GM18868 (cell line): ENCODE measurements around the gene FOXL1.

ENCODE experiments used
- ATAC-seq: cut with Tn5 transposase; IDR thresholded peaks from one replicate; pipeline ENCODE4 v1.9.1; 2021; ENCODE audit warnings: mild to moderate bottlenecking, moderate library complexity; ENCODE audit not compliant: unreplicated experiment

The FOXL1 gene

GRCh38 chr16:86547286-86547685, 31.1 kb upstream of the FOXL1 start:
- ATAC-seq: no peak

- ATAC-seq: no peak
These were observed 29.1 kb upstream of the FOXL1 start for GRCh38 chr16:86549076-86549892.

GRCh38 chr16:86549893-86550190, 28.5 kb upstream of the FOXL1 start:
- no peak for ATAC-seq

GRCh38 chr16:86550281-86550680, 28.1 kb upstream of the FOXL1 start:
- no peak for ATAC-seq

- no peak for ATAC-seq
These were observed 25.0 kb upstream of the FOXL1 start for GRCh38 chr16:86553356-86553755.

GRCh38 chr16:86554599-86554916, 23.8 kb upstream of the FOXL1 start:
- no peak for ATAC-seq

- ATAC-seq: peak; percentile 87
These were observed 23.2 kb upstream of the FOXL1 start, which contains the start of gene MTHFSD for GRCh38 chr16:86554917-86555703. MTHFSD (minus strand) TSS chr16:86555235; CDS start chr16:86555184, 51 bp downstream.

GRCh38 chr16:86555704-86556075, 22.7 kb upstream of the FOXL1 start:
- ATAC-seq: no peak

- ATAC-seq: no peak
These were observed 21.8 kb upstream of the FOXL1 start for GRCh38 chr16:86556576-86556975.

- no peak for ATAC-seq
These were observed 20.8 kb upstream of the FOXL1 start for GRCh38 chr16:86557587-86557986.

- ATAC-seq: no peak
These were observed 19.8 kb upstream of the FOXL1 start for GRCh38 chr16:86558355-86559193.

- no peak for ATAC-seq
These were observed 18.5 kb upstream of the FOXL1 start for GRCh38 chr16:86559802-86560305.

- ATAC-seq: no peak
These were observed 16.0 kb upstream of the FOXL1 start for GRCh38 chr16:86562356-86562755.

GRCh38 chr16:86563469-86564345, 14.6 kb upstream of the FOXL1 start:
- peak; percentile 58 for ATAC-seq

GRCh38 chr16:86565181-86565631, 13.1 kb upstream of the FOXL1 start:
- no peak for ATAC-seq

- ATAC-seq: no peak
These were observed 12.5 kb upstream of the FOXL1 start for GRCh38 chr16:86565644-86566511.

- no peak for ATAC-seq
These were observed 11.8 kb upstream of the FOXL1 start, which contains the start of gene FOXC2 for GRCh38 chr16:86566601-86566965. FOXC2 (plus strand) TSS chr16:86566829; CDS start chr16:86567336, 507 bp downstream.

- no peak for ATAC-seq
These were observed 11.2 kb upstream of the FOXL1 start for GRCh38 chr16:86566966-86567700.
